HG03565 (cell line): ENCODE measurements around the gene ZNF180.
A peak's percentile ranks its signal among the peaks of the same experiment; 100 is the strongest.
"Not testable (repeated sequence)": the region's sequence is repeated elsewhere in the genome, so short reads cannot be mapped to it uniquely, and the experiment has no call there.

Experiments used
- ATAC-seq: cut with Tn5 transposase; IDR thresholded peaks from one replicate; pipeline ENCODE4 v1.9.1; 2021; ENCODE audit warnings: mild to moderate bottlenecking, moderate library complexity; ENCODE audit not compliant: unreplicated experiment

The ZNF180 gene

DNA sequence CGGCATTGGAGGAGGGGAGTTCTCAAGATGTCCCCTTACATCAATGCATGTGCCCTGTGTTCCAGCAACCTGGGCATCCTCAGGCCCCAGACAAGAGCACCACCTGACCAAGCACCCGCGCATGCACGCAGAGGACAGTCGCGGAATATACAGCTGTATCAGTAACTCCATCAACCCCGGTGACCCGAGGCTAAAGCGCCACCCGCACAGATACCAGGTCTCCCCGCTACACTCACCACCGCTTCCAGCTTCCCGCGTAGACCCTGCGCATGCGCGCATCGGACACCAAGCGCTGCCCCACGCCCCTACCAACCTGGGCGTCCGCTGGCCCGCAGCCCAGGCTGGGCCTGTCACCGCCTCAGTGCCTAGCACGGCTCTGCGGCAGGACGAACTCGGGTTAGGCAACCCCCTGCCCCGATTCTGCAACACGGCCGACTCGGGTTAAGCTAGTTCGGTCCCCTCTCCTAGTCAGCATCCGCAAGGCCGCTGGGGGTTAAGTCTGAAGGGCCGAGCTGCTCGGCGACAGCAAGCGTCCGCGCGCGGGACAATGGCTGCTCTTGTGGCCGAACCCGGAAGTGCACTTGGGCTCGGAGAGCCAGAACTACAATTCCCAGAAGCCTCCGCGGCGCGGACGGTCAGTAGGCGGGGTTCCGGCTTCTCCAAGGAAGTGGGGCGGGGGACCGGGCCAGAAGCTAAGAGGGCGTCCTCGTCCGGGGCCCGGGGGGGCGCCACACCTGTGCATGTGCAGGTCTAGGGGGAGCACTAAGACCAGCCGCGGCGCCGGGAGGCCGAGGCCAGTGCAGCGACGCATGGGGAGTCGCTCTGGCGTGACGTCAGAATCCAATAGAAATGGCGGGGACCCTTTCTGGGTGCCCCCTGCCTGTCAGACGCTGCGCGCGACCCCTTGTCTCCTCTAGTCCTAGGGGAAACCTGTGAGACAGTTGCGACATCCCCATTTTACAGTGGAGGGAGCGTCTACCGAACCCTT lies at the start of gene ZNF180:
ZNF180 (minus strand) TSS at position 561 of the 988 bp plus-strand sequence. CDS start 3,188 bp downstream, outside the sequence.
- ATAC-seq: peak; percentile 85

DNA sequence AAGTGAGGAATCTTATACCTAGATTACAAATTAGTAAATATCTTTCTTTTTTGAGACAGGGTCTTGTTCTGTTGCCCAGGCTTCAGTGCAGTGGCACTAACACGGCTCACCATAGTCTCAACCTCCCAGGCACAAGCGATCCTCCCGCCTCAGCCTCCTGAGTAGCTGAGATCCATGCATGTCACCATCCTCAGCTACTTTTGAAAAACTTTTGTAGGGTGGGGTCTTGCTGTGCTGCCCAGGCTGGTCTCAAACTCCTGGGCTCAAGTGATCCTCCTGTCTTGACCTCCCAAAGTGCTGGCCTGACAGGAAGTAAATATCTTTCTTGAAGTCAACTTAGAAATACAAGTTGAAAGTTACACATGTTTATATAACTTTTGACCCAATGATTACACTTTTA lies 49.2 kb upstream of the ZNF180 start:
- ATAC-seq: no peak

DNA sequence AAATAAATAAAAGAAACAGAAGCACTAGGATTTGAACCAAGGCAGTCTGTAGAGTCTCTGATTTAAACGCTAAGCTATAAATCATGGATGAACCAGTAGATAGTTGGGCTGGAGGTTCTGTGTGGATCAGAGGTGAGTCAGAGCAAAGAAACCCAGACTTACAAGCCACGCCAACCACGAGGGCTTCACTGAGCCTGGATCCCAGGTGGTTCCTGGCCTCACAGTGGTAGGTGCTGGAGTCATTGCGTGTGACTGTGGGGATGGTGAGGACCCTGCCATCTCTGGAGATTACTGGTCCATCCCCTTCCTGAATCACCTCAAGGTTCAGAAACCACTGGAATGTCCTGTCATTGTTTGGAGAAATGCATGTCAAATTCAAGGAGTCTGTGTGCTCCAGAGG lies 48.4 kb upstream of the ZNF180 start:
- ATAC-seq: no peak

DNA sequence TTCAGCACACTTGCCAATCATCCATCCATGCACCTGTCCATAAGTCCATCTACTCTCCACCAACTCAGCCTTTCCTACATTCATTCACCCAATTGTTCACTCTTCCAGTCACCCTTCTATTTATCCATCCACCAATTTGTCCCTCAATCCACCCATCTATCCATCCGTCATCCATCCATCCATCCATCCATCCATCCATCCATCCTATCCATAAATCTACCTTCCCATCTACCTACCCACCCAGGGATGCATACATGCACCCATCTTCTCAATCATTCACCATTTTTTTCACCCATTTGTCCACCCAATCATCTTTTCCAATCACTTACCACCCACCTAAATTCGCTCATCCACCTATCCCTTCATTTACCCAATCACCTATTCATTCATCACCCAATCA lies 43.7 kb upstream of the ZNF180 start:
- ATAC-seq: no peak

DNA sequence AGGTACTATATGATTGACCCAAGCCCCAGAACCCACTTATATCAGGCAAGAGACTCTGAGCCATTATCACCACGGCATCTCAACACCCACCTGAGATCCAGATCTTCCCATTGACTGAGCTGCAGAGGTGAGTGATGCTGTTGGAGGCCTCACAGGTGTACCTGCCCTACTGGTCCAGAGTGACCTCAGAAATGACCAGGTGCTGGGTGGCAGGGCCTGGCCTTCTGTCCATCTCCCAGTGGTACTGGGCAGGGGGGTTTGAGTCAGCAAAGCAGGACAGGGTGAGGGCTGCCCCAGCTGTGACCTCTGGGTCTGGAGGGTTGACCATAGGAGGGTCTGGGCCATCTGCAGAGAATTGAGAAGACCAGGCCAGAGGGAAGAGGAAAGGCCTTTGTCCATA lies 42.3 kb upstream of the ZNF180 start:
- ATAC-seq: no peak

DNA sequence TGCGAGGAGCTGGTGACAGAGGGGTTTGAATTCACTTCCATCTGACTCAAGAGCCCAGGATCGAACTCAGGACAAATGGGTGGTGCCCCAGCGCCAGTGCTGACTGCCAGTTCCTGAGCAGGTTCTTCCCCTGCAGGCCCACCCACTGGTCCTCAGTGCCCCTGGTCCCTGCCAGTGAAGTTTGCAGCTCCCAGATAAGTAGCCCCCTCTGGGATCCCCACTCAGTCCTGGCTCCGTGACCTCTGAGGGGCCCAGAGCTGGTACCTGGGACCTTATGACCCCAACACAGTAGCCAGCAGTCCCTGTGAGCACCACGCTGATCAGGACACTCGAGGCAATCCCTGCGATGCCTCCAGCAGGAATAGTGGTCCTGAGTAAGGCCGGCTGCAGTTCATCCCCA lies 40.4 kb upstream of the ZNF180 start:
- ATAC-seq: no peak

DNA sequence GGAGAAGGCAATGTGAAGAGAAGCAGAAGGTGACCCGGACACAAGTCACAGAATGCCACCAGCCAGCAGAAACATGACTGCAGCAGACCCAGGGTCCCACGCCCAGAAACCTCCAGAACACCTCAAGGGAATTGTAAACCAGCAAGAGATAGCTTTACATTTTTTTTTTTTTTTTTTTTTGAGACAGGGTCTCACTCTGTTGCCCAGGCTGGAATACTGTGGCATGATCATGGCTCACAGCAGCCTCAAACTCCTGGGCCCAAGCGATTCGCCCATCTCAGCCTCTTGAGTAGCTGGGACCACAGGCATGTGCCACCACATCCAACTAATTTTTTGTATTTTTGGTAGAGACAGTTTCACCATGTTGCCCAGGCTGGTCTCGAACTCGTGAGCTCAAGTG lies 39.7 kb upstream of the ZNF180 start:
- no peak for ATAC-seq

DNA sequence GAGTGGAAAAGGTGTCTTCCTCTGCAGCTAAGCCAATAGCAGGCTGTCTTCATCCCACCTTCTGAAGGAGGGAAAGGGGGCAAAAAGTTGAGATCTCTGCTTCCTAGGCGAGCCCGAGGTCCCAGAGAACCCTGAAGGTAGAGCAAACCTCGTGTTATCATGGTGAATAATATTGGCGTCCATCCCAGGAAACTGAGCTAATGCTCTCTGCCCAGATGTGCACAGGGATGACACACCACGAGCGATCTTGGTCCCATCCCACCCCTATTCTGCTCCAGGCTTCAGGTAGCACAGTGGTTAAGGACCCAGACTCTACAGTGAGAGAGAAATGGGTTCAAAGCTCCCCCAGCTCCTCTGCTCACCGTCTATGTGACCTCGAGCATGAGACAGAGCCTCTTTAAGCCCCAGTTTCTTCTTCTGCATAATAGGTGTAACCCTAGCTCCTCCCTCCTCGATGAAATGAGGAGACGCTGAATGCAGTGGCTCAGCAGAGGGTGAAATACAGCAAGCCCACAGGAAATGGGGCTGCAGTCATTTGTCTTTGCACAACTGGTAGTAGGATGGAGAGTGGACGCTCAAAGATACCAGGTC lies 39.0 kb upstream of the ZNF180 start:
- no peak for ATAC-seq

DNA sequence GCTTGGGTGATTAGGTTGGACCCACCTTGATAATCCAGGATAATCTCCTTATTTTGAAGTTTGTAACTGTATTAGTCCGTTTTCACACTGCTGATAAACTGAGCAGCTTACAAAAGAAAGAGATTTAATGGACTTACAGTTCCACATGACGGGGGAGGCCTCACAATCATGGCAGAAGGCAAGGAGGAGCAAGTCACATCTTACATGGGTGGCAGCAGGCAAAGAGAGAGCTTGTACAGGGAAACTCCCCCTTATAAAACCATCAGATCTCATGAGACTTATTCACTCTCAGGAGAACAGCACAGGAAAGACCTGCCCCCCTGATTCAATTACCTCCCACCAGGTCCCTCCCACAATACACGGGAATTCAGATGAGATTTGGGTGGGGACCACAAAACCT lies 35.0 kb upstream of the ZNF180 start:
- not testable (repeated sequence) for ATAC-seq

DNA sequence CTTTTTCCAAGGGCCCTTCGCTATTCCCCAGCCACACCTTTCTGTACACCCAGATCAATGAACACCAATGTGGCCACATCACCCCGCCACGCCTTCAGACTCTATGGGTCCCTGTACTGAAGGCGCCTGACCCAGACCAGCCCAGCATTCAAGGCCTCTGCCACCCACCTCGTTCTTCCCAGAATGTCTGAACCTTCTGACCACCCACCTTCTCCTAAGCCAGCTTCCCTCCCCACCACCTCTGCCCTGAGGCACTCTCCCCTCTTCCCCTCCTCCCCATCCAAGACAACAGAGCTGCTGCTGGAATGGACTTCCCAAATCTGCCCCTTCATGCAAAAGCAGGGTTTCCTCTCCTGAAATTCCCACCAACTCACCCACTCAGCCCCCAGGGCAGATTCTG lies 32.5 kb upstream of the ZNF180 start:
- no peak for ATAC-seq

DNA sequence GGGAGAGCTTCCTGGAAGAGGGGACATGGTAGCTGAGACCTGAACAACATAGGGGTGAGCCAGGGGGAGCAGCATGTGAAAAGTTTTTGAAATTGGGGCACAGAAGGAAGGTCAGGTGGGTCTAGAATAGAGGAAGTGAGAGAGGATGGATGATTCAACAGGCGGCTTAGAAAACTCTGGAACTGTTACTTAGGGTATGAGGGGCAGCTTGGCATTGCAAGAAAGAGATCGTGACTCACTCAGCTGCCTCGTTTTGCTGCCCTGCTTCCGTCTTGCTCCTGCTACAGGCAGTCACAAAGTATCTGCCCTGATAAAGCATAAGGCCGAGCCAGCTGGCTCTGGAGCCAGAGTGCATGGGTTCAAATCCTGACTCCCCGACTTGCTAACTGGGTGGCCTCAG lies 30.5 kb upstream of the ZNF180 start:
- ATAC-seq: no peak

DNA sequence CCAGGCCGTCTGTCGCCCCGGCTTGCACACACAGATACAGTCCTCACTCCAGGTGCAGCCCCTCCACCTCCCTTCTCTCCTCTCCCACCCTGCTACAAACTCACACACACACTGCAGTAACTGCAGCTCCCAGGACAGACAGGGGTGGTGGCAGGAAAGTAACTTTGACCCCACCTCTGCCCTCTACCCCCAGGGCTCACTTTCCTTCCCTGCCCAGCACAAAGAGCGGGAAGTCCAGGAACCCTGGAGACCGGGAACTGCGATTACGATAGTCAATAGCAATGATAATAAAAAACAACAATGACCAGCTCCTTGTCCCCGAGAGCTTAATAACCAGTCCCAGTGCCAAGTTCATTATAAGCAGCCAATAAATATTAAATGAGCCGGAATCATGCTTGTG lies 29.2 kb upstream of the ZNF180 start, which contains the start of gene CEACAM20:
CEACAM20 (minus strand) TSS at position 140 of the 400 bp plus-strand sequence. CDS start 166 bp downstream, outside the sequence.
- no peak for ATAC-seq

DNA sequence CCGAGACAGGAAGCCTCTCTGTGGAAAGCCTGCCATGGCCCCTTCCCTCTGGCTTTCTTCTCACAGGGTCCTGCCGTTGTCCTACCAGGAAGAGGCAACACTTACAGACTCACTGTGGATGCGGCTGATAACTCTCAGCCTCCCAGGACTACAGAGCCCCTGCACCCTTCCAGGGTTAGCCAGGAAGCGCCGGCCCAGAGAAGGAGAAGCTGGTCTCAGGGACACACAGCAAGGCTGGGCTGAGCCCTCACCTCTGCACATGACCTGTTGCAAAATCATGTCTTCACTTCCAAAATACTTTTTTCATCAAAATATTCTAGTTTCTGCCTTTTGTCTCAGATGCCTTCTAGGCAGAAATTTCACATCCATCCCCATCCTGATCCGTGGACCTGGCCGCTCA lies 27.2 kb upstream of the ZNF180 start:
- no peak for ATAC-seq

DNA sequence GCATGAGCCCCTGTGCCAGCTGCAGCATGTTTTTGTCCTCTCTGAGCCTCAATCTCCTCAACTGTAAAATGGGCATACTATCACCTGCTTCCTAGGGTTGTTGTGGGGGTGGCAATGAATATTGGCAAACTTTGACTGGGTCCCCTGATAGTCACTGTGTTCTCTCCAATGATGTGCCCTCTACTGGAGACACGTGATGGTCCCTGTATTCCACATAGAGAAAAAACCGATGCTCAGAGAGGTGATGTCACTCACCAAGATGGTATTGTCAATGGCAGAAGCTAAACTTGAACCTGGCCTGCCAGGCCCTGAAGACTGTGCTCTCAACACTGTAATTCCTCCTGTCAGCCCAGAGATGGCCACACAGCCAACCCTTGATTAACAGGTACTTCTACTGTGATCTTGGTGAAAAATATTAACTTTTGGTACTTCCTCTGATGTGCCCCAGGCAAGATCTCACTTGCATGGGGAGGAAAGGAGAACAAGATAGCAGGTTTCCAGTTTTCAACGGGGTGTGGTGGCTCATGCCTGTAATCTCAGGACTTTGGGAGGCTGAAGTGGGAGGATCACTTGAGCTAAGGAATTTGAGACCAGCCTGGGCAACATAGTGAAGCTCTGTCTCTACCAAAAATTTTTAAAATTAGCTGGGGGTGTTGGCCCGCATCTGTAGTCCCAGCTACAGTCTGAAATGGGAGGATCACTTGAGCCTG lies 25.6 kb upstream of the ZNF180 start:
- no peak for ATAC-seq

DNA sequence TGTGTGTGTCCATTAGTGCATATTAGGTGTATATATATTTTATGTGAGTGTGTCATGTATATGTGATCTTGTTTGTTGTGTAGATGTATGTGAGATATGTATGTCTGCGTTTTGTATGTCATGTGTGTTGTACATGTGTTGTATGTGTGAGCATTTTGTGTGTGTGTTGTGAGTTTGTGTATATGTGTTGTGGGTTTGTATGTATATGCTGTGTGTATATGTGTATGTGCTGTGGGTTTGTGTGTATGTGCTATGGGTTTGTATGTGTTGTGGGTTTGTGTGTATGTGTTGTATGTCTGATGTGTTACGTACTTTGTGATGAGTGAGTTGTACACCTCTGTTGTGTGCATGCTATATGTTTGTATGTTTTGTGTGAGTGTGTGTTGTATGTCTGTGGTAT lies 21.0 kb upstream of the ZNF180 start:
- no peak for ATAC-seq

DNA sequence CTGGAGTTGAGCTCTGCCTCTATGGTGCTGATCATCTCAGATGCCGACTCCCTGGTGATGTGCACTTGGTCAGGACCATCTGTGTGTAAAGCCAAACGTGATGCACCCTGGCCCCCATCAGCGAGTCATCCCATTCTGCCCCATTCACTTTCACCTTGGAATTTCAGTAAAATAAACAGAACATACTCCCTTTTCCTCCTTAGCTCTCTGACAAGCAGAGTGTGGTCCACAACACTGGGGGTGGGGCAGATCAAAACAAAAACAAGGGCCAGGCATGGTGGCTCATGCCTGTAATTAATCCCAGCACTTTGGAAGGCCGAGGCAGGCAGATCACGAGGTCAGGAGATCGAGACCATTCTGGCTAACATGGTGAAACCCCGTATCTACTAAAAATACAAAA lies 16.8 kb upstream of the ZNF180 start:
- no peak for ATAC-seq

DNA sequence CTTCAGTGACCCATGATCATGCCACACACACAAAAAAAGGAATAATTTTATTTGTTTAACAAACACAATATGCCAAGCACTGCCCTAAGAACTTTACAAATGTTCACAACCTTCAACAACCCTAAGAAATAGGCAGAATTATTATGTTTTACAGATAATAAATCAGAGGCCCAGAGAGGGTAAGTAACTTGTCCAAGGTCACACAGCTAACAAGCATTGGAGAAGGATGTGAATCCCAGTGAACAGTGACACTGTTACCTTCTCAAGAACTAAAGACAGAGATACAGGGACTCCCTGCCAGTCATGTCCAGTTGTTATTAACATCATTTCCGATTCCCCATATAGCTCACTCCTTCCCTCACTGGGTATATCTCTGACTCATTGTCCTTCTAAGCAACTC lies 15.6 kb upstream of the ZNF180 start:
- ATAC-seq: no peak

DNA sequence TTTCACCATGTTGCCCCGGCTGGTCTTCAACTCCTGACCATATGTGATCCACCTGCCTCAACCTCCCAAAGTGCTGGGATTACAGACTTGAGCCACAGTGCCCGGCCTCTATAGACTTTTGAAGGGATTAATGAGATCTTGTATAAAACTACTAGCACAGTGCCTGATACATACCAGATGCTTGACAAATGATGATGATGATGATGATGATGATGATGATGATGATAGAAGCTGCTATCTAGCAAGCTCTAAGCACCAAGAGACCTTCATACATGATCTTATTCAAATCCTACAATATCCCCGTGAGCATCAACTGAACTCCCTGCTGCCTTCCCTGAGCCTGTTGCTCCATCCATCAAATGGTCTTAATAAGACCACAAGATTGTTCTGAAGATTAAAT lies 14.7 kb upstream of the ZNF180 start:
- ATAC-seq: no peak

DNA sequence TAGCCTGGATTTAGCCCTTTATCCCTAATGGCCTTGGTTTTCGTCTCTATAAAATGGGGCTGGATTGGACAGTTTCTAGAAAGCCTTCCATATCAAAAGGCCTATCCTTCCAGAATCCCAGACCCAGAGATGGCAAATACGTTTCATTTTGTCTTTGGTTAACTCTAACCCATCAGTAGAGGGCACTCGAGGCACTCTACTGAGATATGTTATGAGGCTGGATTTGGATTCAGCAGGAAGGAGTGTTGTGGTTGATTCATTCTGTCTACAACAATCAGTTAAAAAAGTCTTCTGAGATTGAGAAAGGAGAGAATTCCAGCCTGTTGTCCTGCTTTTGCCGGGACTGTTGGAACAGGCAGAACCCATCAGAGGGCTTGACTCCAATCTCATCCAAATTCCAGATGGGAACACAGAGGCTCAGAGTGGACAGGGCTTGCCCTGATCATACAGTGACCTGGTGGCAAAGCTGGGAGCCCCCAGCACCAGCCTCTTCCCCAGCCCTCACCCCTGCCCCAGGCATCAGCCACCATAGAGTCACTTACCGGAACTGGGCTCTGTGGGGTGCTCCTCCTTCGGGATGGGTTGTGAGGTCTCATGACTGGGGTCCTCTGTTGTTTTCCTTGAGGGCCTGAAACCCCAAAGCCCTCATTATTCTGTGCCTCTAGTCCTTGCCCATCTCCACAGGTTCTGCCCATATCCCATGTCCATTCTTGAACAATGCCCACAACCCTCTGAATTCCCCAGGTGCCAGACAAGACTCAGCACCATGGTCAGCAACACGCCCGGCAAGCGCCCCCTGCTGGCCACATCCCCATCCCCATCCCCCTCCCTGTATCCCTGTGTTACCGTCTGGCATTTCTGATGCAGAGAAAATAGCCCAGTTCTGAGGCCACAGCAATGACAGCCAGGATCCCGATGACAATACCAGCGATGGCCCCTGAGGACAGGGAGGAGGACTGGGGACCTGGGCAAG lies 12.3 kb upstream of the ZNF180 start:
- no peak for ATAC-seq

DNA sequence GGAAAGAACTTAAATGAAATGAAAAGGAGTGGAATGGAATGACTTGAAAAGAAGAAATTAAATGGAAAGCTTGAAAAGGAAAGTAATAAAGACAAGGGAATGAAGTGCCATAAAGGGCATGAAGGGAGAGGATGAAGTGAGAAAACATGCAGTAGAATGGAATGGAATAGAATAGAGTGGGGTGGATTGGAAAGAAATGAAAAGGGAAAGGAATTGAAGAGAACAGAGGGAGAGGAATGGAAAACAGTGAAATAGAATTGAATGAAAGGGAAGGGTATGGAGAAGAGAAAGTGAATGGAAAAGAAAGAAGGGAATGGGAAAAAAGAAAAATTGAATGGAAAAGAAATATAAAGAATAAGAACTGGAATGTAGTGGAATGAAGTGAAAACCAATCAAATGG lies 9.2 kb upstream of the ZNF180 start:
- ATAC-seq: no peak
